Glutamatergic neuron (in vitro differentiated cells): ENCODE results near the gene ALOX15B. TPM values are rescaled to one million over a fixed set of nuclear protein-coding genes. Genes with fewer than 3 reads are reported as not detected.

ENCODE experiments used
- DNase-seq: peaks from one replicate; pipeline ENCODE4 v3.0.0; 2022
- H3K27ac Mint-ChIP-seq: one replicate; pipeline ENCODE4 v1.8.0; 2020; ENCODE audit warnings: mild to moderate bottlenecking, mixed read lengths, inconsistent platforms; ENCODE audit not compliant: unreplicated experiment
- H3K27me3 Mint-ChIP-seq: one replicate; pipeline ENCODE4 v1.8.0; 2020; ENCODE audit warnings: mild to moderate bottlenecking, moderate library complexity, mixed read lengths, inconsistent platforms; ENCODE audit not compliant: unreplicated experiment
- H3K36me3 Mint-ChIP-seq: one replicate; pipeline ENCODE4 v1.8.0; 2020; ENCODE audit warnings: mild to moderate bottlenecking, mixed read lengths, inconsistent platforms; ENCODE audit not compliant: unreplicated experiment
- H3K4me1 Mint-ChIP-seq: one replicate; pipeline ENCODE4 v1.8.0; 2020; ENCODE audit warnings: mild to moderate bottlenecking, low read depth, mixed read lengths, inconsistent platforms; ENCODE audit not compliant: unreplicated experiment
- H3K4me3 Mint-ChIP-seq: one replicate; pipeline ENCODE4 v1.8.0; 2020; ENCODE audit warnings: mild to moderate bottlenecking, mixed read lengths, inconsistent platforms; ENCODE audit not compliant: unreplicated experiment
- H3K9me3 Mint-ChIP-seq: one replicate; pipeline ENCODE4 v1.8.0; 2020; ENCODE audit warnings: mild to moderate bottlenecking, moderate library complexity, mixed read lengths, inconsistent platforms; ENCODE audit not compliant: unreplicated experiment
- total RNA-seq: library from RNA; stranded (reverse); fragmentation: NEBNext Ultra II Directional; extraction: Animal tissue kit (Norgen Biotek cat#: 25700); gene quantifications from one replicate; pipeline ENCODE4 v1.2.1, GENCODE V29; 2021; ENCODE audit not compliant: unreplicated experiment
- TF ChIP-seq, protein P1 (sequence below): fragments of 200-600 bp; sonication (generic); IDR thresholded peaks from one replicate; pipeline ENCODE4 v1.5.0; 2021; ENCODE audit not compliant: partially characterized antibody, unreplicated experiment

Gene ALOX15B
- total RNA-seq, 1 donor from 2014 or later = not detected

DNA sequence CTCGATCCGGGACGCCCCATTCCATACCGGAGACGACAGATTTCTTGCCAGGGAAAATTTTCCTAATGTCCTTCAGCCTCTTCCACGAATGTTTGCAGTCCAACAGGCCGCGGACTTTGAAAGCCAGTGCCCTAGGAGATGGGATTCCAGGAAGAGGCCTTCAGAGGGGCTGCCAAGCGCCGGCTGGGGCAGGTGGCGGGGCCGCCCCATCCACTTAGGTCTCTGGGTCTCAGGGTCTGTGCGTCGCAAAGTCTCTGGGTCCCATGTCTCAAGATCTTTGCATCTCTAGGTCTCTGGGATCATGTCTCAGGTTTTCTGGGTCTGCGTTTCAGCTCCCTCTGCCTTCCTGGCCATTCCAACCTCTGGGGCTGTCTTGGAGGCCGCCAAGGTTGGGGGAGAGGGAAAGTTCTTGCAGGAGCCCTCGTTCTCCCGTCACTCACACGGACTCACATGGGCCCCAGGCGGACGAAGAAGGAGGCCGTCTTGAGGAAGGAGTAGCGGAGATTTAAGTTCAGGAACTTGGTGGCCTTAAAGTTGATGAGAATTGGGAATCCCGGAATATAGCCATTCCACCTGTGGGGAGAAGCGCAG, 41.4 kb downstream of the ALOX15B start:
- no peak for DNase-seq
- H3K27me3 Mint-ChIP-seq = peaks cover 20% of the 10 kb centered on the region
- TF ChIP-seq, protein P1, sequence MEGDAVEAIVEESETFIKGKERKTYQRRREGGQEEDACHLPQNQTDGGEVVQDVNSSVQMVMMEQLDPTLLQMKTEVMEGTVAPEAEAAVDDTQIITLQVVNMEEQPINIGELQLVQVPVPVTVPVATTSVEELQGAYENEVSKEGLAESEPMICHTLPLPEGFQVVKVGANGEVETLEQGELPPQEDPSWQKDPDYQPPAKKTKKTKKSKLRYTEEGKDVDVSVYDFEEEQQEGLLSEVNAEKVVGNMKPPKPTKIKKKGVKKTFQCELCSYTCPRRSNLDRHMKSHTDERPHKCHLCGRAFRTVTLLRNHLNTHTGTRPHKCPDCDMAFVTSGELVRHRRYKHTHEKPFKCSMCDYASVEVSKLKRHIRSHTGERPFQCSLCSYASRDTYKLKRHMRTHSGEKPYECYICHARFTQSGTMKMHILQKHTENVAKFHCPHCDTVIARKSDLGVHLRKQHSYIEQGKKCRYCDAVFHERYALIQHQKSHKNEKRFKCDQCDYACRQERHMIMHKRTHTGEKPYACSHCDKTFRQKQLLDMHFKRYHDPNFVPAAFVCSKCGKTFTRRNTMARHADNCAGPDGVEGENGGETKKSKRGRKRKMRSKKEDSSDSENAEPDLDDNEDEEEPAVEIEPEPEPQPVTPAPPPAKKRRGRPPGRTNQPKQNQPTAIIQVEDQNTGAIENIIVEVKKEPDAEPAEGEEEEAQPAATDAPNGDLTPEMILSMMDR = peak; percentile 7
- H3K27ac Mint-ChIP-seq = no peak overlapping the region
- H3K9me3 Mint-ChIP-seq = no peaks in the 10 kb centered on the region
- H3K36me3 Mint-ChIP-seq = no peaks in the 10 kb centered on the region
- no peaks in the 10 kb centered on the region for H3K4me1 Mint-ChIP-seq
- peak overlapping the region; percentile 76 for H3K4me3 Mint-ChIP-seq

DNA sequence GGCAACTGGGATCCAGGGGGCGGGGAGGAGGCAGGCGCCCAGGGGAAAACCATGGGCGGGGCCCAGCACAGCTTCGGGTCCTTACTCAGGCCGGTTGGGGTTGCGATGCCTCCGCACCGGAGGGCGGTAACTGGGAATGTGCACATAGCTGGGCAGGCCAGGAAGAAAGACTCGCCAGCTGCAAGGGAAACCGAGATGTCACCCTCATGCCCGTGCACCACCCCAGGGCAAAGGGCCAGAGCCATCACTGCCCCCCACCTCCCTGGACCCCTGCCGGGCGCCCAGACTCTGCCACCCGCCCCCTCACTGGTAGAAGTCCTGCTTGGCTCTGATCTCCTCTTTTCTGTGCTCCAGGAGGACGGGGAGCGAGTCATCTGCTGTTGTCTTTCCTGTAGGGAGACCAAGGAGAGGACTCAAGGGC, 42.0 kb downstream of the ALOX15B start:
- Mint-ChIP-seq H3K27ac (no peak overlapping the region), H3K4me1 (no peaks in the 10 kb centered on the region), H3K9me3 (no peaks in the 10 kb centered on the region), H3K36me3 (no peaks in the 10 kb centered on the region), H3K4me3 (peak overlapping the region; percentile 46), H3K27me3 (peaks cover 23% of the 10 kb centered on the region)
- TF ChIP-seq, protein P1 = no peak
- DNase-seq = no peak

DNA sequence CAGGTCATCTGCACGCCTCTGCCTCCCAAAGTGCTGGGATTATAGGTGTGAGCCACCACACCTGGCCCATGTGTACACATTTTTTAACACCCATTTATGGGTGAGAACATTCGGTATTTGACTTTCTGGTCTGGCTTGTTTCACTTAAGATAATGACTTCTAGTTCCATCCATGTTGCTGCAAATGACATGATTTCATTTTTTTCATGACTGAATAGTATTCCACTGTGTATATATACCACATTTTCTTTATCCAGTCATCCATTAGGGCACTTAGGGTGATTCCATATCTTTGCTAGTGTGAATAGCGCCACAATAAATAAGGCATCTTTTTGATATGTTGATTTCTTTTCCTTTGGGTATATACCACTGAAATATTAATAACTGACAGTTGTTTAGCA, 43.0 kb downstream of the ALOX15B start:
- Mint-ChIP-seq H3K4me3 (no peak overlapping the region), H3K4me1 (no peaks in the 10 kb centered on the region)

DNA sequence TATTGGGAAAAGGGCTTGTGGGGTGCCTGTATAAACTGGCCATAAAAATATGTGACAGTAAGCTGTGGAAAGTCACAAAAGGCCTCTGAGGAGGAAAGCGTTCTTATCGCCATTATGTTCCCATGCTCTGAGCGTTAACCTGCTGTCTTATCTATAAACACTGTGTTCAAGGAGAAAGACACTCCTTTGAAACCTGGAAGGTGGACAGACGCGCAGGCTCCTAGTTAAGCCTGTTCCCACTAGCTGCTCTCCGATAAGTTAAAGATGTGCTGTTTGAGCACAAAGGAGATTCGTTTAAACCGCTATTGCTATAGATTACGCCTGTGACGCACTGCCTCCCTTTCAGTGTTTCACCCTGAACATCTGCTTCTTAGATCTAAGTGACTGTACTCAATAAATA, 43.4 kb downstream of the ALOX15B start:
- Mint-ChIP-seq H3K27me3 (peaks cover 21% of the 10 kb centered on the region), H3K27ac (no peak overlapping the region), H3K36me3 (no peaks in the 10 kb centered on the region), H3K4me3 (no peak overlapping the region), H3K9me3 (no peaks in the 10 kb centered on the region), H3K4me1 (no peaks in the 10 kb centered on the region)
- TF ChIP-seq, protein P1 = no peak
- DNase-seq = no peak

More for the DNA sequence above, 43.0 kb downstream of the ALOX15B start:
- no peaks in the 10 kb centered on the region for H3K9me3 Mint-ChIP-seq
- H3K36me3 Mint-ChIP-seq = no peaks in the 10 kb centered on the region
- H3K27ac Mint-ChIP-seq = no peak overlapping the region
- no peak for DNase-seq
- peaks cover 22% of the 10 kb centered on the region for H3K27me3 Mint-ChIP-seq
- TF ChIP-seq, protein P1 = no peak

DNA sequence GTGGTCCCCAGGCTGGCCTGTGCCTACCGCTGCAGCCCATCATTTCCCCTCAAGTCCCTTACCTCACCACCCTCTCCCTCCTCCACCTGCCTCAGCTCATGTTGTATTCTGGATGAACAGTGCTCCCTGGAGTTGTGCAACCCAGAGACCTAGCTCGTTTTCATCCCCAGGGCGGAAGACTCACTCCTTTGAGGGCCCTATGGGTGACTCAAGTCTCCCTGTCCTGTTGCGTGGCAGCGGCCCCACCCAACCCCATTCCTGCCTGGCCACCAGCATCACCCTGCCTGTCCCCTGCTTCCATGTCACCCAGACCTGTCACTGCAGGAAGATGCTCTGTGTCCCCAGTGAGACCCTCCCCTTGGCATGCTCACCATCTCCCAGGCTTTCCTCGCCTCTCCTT, 45.4 kb downstream of the ALOX15B start:
- no peak for DNase-seq
- H3K36me3 Mint-ChIP-seq = no peaks in the 10 kb centered on the region
- H3K27ac Mint-ChIP-seq = no peak overlapping the region
- no peak overlapping the region for H3K4me3 Mint-ChIP-seq
- H3K27me3 Mint-ChIP-seq = peaks cover 16% of the 10 kb centered on the region
- H3K9me3 Mint-ChIP-seq = no peaks in the 10 kb centered on the region
- no peaks in the 10 kb centered on the region for H3K4me1 Mint-ChIP-seq
- TF ChIP-seq, protein P1 = no peak
